IPS DF 4.7 (cell line): ENCODE measurements around the gene CNOT8.

Experiments
- DNase-seq: peaks from one replicate; pipeline ENCODE4 v3.0.0-alpha.2; 2013; ENCODE audit warnings: low spot score; ENCODE audit errors: extremely low read depth

Gene CNOT8

GRCh38 chr5:154916874-154917273, 58.4 kb downstream of the CNOT8 start:
- DNase-seq = no peak

GRCh38 chr5:154917757-154918156, 59.3 kb downstream of the CNOT8 start:
- no peak for DNase-seq

GRCh38 chr5:154923441-154924430, 65.3 kb downstream of the CNOT8 start:
- no peak for DNase-seq
